HG03378 (cell line): ENCODE results near the gene PRPF38B.

Source experiments
- ATAC-seq: cut with Tn5 transposase; IDR thresholded peaks from one replicate; pipeline ENCODE4 v1.9.1; 2021; ENCODE audit warnings: mild to moderate bottlenecking, moderate library complexity; ENCODE audit not compliant: unreplicated experiment

PRPF38B gene

DNA sequence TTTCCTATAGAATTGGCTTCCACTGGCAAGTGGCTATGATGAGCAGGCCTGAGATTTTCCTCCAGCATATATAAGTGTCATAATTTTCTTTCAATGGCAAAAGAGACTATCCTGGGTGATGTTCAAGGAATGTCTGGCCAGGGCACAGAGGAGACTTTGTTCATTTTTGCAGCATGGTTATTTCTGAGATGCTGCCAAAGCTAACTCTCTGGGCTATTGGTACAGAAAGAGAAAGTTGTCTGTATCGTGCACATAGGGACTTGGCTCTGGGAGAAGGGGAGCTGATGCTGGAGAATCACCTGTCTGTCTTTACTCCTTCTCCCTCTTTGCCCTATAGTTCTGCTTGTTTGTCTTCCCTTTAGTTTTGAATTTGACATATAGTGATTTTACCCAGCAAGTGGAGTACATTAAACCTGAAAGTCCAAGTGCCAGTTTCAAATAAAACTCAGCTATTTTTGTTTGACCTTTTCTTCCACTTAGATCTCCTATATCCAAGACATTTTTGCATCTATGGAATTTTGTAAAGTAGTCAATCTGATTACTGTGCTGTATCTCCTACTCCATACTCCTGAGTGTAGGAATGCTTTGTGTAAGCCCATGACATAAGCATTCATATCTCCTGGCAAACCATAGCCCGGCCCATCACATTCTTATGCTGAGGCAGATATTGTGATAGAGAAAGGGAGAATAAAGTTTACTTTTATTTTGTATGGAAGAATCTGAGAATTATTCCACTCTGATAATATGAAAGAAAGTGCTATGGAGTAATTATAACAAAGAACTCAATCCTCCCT is 24.5 kb downstream of the PRPF38B start:
- no peak for ATAC-seq

DNA sequence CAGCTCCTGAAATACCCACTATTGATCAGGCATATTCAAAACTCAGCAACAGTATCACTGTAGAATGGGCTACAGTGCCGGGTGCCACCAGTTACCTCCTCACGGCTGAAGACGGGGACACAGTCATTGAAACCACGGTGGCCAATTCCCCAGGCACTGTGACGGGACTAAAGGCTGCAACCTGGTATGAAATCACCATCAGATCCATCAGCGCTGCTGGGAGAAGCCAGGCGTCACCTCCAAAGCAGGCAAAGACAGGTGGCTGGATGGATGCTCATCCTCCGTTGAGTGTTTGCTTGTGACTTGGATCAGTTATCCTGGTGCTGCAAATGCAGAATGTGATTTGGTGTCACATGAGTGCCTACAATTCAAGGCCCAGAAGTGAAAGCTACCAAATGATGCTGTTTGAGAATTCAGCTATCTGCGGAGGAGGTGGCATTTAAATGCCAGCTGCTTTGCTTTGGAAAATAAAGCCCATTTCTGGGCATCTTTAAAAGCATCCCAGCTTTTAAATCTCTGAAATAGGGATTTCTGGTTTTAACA is 25.7 kb downstream of the PRPF38B start:
- no peak for ATAC-seq

DNA sequence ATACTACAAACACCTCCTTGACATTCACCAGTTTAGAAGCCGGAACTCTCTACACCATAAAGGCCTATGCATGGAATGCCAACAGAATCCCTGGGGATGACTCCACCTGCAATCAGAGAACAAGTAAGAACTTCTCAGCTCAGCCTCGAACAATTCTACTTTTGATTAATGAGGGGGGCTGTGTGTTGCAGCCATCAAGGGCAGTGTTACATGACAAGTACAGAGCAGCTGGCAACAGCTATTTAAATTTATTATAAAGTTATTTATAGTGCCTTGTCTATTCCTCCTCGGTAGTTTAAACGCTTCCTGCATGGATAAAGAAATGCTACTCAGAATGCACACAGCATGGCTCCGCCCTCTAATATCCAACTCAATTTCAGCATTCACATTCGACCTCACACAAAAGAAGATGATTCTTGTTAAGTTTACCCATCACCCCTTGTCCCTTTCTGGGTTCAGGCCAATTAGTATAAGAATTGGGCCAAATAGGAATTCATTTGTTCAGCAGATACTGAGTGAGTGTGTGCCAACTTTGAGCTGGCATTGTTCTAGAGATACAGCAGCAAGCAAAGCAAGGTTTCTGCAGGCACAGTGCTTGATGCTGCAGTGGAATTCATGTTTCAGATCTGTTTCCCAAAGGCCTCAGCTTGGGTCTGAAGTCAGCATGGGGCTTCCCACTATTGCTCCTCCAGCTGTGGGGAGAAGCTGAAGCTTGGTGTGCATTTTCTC is 27.0 kb downstream of the PRPF38B start:
- no peak for ATAC-seq

DNA sequence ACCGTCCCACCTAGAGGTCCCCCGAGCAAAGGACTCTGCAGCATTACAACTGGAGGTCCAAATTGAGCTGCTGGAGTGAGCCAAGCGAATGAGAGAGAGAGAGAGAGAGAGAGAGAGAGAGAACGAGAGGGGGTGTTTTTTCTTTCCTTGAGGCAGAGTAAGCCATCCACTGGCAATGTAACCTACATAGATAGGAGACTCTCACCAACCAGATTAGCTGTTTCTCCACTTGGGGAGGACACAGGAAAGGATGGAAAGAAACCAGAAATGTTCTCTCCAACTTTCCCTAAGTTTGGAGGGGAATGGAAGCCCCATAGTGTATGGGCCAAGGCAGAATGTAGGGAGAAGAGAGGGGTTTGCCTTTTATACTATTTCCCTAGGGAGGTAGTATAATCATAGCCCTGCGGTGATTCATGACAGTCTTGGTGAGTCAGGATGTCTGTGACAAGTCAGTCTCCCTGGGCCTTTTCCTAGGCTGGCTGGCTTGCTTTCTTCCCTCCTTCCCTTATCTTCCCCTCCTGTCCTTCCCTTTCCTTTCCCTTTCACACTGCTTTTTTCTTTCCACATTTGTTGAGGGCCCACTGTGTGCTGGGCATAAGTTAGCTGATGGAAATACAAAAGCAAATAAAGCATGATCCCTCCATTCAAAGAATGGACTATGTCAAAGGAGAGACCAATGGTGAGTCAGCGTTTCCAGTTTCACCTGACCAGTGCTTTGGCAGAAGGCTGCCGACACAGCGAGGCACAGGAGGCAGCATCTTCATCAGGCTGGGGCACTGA is 27.7 kb downstream of the PRPF38B start:
- no peak for ATAC-seq

DNA sequence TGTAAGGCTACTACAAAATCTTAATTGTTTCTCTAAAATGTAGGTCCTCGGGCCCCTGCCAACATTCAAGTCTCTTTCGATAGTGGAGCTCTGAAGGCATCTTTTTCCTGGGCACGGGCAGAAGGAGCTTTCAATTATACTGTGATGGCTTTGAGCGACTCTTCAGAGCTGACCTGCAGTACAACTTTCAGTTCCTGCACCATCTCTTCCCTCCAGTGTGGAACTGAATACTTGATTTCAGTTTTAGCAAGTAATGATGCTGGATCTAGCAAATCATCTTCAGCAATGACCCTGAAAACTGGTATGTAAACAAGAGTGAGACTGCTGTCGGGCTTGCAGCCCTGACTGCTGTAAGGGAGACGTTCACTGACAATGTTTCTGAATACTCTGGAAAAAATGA is 30.2 kb downstream of the PRPF38B start:
- no peak for ATAC-seq

DNA sequence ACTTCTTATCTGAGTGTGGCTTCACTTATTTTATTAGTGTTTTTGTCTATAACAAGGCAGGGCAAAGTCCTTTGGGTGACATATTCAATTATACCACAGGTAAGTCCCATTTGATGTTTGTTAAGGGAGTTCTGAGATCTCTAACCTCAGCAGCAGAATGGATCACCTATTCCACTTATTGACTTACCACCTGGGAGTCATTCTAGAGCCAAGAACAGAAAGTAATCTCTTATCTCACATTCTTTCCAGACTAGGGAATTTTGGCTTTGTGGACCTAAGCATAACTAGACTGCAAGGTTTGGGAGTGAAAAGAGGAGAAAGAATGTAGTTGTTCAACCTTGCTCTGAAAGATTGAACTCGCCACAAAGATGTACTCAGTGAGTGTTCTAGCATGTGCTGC is 33.8 kb downstream of the PRPF38B start:
- ATAC-seq = no peak

DNA sequence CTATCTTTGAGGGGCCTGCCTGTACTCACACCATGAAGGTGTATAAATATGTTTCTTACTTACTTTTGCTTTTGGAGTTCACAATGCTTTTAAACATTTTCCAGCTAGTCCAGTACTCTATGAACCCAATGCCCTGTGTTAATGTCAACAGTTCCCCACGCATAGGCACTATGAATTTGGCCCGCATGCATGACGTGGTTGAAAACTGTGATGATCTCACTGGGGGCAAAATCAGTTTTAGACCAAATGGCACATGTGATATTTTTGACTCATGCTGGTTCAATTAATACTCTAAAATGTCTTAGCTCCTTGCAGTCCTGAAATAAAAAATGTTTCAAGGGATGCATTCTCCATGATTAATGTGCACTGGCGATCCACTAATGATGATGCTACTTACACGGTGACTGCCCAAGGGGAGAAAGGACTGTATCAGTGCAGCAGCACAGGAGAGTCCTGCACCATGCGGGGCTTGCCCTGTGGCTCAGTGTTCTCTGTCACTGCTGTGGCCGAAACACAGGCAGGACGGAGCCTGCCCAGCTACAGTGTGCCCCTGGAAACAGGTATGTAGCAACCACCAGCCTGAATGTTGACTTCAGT is 36.3 kb downstream of the PRPF38B start:
- ATAC-seq = no peak

DNA sequence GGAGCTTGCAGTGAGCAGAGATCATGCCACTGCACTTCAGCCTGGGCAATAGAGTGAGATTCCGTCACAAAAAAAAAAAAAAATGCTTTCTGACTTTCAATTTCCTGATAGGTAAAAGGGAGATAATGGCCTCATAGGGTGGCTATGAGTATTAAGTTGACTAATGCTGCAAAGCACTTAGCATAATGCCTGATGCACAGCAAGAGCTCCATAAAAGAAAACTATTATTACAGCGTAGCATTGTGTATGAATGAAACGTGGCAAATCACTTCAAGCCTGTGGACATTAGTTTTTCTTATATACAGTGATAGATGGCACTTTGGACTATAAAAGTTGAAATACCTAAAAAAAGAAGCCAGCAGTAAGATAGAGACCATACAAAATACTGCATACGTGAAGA is 37.4 kb downstream of the PRPF38B start:
- ATAC-seq = no peak

DNA sequence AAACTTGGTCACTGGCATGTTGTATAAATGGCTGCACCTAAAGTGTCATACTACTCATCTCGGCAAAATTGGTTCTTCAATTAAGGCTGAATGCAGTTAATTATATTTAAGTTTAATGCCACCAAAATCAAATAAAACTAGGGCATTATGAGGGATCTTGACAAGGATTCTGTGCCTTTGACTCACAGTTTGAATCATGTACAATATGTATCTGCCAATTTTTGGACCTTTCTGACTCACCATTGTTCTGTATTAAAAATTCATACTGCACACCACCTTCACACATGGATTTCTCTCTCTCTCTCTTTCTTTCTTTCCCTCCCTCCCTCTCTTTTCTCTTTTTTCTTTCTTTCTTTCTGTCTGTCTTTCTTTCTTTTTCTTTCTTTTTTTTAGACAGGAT is 40.3 kb downstream of the PRPF38B start:
- ATAC-seq = no peak

DNA sequence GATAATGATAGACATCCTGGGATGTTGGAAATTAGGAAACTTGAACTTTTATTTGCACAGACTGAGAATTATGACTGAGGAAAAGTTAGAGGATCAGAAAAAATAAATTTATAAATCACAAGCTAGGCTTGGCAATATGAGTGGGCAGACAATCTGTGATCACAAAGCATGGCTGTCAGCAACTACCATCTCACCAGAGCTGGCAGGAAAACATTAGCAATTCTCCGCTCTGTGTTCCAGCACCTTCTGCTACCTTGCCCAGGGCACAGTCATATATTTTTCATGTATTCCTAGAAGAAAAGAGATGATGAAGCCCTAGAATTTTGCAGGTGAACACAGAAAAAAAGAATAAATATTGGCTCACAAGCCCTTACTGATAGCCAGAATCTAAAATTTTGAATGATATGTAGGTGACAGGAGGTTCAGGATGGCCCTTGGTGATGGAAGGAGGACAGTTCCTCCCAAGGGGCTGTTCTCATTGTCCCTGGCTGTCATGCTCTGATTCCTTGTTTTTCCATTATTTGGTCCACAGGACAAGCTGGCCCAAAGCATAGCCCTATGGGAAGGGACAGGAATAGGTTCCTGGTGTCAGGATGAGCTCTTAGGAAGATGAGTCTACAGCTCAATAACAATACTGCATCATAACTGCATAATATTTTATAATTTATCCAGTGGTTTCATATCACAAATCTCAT is 42.2 kb downstream of the PRPF38B start:
- no peak for ATAC-seq

DNA sequence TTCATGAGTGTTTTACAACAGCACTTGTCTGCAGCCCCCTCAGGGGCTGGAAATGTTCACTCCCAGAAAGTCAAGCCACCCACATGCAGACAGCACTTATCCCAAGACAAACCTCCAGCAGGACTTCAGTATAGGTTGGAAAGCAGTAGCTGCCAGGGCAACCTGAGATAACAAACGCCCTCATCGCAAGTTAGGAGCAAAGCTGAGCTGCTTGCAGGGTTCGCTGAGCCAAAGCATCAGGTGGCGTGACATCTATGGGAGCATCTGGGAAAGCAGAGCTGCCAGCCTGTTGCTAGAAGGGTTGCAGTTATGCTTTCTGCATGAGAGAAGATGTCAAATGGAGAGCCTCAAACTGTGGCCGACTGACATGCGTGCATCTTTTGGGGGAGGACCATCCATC is 50.1 kb downstream of the PRPF38B start:
- ATAC-seq = no peak

DNA sequence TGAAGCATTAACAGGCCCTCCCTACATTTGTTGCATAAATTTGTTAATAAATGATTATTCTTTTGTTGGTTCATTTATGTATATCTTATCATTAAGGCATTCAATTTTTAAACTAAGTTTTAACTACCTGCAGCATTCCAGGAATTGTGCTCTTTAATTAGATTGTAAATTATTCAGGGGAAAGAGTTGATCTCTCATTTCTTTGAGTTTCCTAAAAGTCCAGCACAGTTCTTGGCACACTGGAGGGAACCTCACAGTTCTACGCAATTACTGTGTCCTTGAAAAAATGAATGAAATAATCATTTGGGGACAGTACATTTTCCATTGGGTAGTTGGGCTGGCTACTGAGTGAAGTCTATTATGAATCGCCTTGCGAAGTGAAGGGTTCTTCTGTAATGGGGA is 53.9 kb downstream of the PRPF38B start:
- ATAC-seq = no peak

DNA sequence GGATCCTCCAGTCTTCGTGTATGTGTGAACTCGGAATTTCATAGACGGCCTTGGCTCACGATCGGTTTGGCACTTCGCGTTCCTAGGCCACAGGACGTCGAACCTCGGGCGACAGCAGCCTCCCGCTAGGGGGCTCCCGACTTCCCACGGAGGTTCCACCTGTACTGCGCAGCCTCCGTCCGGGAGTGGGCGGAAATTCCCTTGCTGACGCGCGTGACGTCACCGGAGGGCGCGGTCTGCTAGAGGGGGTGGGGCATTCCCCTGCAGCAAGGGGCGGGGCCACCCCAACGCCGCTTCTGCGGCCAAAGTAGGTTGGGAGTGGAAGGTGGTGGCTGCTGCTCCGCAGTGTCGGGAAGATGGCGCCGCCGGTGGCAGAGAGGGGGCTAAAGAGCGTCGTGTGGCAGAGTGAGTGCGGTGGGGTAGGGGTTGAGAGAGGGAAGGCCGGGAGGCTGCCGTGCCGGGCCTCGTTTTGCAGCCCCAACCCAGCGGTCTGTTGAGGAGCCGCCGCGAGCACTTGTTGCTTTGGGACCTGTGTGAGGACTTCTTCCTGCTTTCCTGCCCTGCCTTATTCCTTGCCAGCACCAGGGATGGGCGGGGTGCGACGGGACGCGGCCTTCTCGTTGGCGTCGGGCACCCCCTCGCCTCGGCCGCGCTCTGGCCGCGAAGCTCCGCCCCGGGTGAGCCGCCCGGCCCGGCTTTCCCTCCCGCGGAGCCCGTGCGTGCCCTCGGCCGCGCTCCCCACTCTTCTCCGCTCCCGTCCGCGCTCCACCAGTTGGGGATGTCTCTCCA is 54.5 kb downstream of the PRPF38B start, which contains the start of gene STXBP3:
STXBP3 (plus strand) TSS at position 293 of the 789 bp plus-strand sequence; CDS start at position 357, 64 bp downstream.
- ATAC-seq = peak; percentile 85

DNA sequence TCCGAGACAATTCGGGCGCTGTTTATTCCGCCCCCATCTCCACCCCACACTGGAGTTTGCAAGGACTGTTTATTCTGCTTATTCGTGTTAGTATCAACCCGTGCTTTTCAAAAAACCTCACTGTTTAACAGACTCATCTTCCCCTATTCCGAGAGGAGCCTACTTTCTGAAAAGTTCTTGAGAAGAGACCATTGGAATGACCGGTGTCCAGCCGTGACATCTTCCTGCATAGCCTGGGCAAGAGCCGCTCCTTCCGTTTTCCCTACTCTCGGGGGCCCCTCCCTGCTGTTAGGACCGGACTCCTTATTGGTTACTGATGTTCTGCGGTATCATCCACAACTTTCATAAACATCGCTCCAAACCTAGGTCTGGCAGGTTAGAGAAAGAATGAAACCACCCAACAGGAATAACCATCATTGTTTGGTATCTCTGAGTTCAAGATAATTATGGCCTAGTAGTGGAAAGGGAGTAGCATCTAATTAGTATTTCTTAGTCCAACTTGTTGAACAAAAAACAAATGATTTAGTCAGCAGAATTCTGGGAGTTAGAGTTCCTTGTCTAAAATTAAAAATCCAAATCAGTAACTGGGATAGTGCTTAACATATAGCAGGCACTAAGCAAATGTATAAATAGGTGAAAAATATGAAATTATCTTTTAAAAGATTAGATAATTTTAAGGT is 55.2 kb downstream of the PRPF38B start:
- ATAC-seq = peak; percentile 24

DNA sequence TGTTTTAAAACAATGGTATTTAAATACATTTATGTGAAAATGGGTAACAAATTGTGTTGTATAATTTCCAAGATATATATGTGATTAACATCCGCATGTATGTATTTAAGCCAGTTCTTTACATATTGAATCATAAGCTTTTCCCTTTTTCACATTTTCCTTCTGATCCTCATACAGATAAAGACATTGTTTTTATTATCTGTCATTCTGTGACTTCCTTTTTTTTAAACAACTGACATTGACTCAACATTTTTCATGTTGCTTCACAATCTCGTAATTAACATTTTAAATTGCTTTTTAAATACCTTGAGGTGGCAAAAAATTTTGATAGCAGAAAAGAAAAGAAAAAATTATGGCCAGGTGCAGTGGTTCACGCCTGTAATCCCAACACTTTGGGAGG is 55.8 kb downstream of the PRPF38B start:
- ATAC-seq = no peak

DNA sequence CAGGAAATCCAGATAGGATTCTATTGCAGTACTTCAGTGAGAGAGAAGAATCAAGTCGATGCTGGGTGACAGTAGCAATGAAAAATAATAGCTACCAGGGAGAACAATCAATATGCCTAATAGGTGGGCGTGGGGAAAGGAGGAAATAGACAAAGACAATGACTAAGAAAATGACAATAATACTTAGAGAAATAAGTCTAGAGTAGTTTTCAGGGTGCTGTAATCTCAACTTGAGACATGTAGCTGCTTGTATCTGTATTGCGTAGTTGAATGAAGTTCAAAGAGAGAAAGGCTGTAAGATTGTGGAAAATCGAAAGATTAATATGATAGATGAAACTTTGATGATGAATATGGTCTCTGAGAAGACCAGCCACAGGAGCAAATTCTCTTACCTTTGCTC is 57.0 kb downstream of the PRPF38B start:
- ATAC-seq = no peak

DNA sequence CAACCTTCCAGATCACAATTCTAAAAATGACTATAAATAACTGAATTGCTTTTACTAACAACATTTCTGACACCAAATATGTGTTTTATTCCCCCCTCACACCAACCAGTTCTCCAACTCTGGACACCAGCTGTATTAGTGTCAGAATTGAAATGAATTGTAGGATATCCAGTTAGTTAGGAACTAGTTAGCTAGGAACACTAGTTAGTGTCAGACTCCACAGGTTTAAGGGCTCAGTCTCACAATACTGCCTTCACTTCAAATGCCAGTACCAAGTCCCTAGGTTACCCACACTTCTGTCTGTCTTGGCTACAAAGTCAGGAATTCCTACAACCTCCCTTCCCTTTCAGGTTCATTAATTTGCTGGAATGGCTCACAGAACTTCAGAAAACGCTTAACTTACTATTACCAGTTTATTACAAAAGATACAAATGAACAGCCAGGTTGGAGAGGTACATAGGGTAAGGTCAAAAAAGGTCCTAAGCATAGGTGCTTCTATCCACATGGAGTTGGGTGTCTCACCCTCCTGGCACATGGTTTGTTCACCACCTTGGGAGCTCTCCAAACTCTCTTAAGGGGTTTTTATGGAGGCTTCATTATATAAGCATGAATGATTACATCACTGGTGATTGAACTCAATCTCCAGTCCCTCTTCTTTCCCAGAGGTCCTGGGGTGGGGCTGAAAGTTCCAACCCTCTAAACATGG is 58.5 kb downstream of the PRPF38B start:
- no peak for ATAC-seq
